GM21786 (cell line): ENCODE measurements around the gene SLC4A1.

Experiments used
- ATAC-seq: cut with Tn5 transposase; IDR thresholded peaks from one replicate; pipeline ENCODE4 v1.9.1; 2021; ENCODE audit not compliant: unreplicated experiment

Gene SLC4A1

DNA sequence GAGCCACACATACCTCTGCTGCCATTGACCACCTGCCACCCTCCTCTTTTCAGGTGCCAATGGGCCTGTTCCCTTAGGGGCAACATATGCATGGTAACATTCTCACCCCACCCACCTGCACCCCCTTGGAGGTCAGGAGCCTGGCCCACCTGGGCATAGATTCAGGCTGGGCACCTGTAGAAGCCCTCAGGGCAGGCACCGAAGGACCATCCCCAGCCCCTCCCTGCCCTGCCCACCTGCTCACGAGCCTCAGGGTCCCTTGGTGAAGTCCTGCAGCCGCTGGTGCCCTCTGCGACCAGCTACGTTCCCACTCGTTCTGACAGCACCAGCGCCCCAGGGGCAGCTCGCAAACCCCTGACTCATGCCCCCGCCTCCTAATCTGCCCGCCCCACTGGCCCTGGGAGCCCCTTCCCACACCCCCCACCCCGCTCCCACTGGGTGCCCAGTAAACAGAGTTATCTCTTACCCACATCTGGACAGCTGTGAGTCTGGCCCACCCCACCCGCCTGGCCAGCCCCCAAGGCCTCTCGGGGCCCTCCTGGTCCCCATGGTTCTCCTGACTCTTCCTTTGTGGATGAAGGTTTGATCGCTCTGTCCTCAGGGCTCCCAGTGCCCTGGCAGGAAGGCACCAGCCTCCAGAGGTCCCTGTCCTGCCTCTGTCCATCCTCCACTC is at the start of gene SLC4A1:
SLC4A1 (minus strand) TSS at position 318 of the 673 bp plus-strand sequence. CDS start 5,269 bp downstream, outside the sequence.
- ATAC-seq = no peak

DNA sequence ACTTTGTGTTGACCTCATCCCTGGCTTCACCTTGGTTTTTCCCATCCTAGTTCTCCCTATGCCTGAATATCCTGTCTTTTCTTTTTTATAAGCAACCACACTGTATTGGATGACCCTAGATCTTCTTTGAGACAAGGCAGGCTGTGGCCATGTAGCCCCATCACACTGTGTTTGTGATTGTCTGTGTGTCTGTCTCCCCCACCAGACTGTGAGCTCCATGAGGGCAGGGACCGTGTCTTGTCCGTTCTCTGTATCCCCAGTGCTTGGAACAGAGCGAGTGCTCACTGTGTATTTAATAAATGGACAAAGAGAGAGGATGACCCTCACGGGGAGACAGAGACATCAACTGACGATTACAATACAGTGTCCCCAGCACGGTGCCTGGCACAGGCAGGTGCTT is 49.6 kb upstream of the SLC4A1 start:
- no peak for ATAC-seq

DNA sequence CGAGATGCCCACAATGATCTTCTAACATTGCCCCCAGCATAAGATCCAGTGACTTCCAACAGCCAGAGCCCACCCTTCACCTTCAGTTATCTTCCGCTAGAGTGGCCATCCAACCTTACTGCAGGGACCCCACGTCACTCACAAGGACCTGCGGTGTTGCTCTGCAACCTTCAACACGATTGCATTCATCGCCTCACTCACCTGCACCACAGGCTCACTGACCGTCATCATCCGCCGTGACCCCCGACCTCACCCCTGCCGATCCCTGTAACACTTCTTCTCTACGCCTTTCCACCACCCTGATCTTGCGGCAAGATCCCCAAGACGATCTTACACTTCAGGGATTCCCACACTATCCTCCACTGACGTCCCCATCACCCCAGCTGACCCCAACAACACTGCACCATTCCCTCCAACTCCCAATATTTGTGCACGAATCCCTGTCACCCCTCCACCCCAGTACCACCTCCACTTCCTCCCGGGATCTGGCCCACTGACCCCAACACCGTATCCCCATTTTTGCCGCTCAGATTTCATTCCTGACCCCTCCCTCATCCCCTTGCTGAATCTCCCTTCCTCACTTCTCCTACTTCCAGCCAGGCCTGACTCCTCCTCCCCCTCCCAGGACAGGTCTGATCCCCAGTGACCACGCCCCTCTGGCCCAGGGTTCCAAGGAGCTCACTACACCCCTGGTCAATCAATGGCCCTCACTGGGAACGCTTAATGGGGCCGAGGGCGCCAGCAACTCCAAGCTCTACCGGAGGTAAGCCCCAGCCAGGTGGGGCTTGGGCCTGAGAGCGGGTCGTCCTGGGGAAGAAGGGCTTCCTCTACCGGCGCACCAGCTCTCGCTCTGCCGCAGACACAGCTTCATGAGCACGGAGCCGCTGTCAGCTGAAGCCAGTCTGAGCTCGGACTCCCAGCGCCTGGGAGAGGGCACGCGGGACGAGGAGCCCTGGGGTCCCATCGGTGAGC is 48.1 kb upstream of the SLC4A1 start:
- ATAC-seq = no peak

DNA sequence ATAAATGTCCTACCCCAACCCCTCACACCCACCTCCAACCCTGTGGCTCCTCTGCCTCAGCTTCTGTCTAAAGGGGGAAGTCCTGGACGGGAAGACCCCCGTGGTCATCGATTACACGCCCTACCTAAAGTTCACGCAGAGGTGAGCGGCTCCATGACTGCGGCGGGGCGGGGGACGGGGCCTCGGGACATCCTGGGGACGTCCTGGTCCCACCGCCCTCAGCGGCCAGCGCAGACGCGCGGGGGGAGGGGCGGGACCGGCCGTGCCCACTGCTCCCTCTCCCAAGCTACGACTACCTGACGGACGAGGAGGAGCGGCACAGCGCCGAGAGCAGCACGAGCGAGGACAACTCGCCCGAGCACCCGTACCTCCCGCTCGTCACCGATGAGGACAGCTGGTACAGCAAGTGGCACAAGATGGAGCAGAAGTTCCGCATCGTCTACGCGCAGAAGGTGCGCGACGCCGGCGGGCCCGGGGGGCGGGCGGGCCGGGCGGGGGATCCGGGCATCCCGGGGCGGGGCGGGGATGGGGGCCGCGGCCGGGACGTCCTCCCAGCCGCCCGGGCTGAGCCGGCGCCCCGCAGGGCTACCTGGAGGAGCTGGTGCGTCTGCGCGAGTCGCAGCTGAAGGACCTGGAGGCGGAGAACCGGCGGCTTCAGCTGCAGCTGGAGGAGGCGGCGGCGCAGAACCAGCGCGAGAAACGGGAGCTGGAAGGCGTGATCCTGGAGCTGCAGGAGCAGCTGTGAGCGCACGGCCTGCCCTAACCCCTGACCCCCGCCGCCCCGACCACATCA is 47.1 kb upstream of the SLC4A1 start:
- ATAC-seq = no peak

DNA sequence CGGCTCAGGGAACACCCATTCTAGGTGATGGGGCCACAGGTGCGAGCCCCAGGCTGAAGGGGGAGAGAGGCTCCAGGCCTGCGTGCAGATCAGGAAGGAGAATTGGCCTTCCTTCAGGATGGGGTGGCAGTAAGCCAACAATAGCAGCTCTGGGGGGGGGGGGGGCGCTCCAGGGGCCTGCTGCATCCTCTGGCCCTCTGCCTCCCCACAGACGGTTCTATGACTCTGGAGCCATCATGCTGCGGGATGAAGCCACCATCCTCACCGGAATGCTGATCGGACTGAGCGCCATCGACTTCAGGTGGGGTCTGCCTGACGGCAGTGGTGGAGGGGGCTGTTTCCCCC is 46.6 kb upstream of the SLC4A1 start:
- no peak for ATAC-seq

DNA sequence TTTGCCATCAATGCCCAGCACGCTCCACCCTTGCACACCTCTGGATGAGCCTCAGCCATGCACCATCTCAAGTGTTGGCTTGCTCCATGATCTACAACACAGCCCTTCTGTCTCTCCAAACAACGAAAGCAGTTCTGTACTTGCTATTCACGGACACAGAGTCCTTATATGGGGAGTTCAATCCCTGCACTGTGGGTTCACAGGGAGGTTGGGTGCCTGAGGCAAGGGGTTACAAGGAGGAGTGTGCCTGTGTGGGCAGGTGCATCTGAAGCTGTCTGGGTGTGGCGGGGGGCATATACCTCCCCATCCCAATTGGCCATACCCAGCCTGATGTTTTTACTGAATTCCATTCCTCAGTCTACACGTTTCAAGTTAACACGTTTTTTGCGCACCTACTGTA is 46.1 kb upstream of the SLC4A1 start:
- ATAC-seq = no peak

DNA sequence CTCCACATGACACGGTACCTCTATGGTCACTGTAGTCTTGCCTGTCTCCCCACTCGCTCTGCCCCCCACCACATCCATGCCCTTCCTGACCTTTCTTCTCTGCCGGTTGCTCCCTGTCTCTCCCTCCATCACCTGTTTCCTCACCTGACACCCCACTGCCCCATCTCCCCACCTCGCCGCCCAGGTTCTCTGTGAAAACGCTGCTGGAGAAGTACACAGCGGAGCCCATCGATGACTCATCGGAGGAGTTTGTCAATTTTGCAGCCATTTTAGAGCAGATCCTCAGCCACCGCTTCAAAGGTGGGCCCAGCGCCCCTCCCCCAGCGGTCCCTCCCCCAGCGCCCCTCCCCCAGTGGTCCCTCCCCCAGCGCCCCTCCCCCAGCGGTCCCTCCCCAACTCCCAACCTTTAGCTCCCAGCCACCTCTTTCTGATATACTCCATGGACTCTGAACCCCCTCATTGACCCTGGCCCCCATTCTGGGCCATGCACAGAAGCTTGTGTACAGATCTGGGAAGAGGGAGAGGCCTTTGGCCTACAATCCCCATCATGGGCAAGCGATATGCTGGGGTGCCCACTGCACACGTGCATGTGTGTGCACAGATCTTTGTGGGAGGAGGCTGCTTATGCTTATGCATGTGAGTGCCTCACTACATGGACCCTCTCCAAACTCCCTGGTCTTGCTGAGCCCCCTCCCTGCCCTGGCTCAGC is 44.6 kb upstream of the SLC4A1 start:
- no peak for ATAC-seq

DNA sequence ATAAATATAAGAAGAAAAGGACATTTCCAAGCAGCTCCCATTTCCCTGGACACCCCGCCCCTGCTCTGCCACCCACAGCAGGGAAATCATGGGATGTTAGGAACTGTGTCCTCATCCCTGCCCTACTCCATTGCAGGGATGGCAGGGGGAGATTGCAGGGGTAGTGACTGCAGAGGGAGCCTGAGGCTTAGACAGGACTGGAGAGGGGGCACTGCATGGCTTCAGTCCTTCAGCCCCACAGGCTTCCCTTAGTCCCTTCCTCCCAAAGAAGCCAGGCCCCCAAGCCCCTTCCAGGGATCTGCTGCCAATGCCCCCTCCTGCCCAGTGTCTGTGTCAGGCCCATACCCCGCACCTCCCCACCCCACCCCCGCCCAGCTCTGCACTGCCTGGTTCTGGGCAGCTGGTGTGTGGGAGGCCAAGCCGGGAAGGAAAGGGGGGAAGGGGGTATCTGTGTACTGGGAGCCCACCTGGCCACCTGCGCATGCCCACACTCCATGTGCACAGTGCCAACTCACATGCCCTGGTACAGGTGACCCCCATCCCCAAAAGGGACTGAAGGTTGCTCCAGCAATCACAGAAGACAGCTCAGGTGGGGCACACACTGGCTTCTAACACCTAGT is 43.7 kb upstream of the SLC4A1 start:
- ATAC-seq = no peak

DNA sequence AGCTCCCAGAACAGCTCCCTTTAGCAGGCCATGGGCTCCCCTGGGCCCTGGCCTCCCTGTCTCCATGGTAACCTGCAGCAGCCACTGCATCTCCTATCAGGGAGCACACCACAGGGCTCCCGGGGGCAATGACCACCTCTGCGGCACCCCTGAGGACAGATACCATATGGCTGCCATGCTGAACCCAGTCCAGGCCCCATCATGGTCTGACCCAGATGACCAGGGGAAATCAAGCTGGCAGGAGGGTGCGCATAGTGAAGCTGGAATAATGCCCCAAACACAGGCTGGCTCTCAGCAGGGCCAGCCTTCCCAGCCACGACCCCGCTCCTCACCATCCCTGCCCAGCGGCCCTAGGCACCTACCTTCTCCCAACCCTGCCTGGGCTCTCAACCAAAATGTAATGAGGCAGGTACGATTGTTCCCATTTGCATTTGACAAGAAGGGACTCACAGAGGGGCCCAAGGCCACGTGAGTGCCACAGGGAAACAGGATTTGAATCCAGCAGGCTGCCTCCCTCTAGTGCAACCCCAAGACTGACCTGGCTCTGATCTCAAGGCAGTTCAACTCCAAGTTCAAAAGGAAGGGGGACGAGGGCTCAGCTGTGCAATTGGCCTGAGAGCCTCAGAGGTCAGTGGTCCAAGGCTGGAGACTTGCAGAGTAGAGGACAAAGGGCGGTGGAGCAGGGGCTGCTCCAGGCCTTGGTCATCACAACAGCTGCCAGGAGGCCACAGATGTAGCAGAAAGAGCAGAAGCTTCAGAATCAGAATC is 42.9 kb upstream of the SLC4A1 start:
- no peak for ATAC-seq

DNA sequence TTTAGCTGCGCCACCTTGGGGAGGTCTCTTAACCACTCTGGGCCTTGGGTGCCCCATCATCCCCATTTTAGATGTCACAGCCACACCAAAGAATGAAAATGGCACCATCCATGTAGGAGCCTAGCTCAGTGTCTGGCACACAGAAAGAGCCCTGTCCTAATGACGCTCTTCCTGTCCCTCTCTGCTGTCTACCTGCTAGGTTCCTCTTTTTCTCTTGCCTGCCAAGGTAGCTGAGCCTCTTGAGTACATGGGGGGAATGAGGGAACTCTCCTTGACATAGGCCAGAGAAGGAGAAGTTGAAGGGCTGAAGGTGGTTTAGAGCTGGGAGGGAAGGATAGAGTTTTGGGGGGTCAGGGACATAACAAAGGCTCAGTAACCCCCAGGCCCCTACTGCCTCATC is 42.3 kb upstream of the SLC4A1 start:
- no peak for ATAC-seq

DNA sequence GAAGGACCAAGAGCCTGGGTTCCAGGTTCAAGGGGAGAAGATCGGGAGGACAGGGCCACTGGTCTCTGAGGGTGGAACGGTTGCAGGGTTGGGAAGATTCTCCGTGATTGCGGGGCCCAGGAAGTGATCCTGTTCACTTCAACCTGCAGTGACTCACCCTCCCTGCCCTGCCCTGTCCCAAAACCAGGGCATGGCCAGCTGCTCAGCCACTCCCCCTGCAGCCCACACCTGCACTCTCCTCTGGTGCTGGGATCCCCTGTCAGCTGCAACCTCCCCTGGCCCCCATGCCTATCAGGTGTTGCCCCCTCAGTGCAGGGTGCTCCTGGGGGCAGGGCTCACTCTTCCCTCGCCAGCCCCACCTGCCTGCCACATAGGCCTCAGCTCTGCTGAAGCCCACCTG is 41.5 kb upstream of the SLC4A1 start:
- no peak for ATAC-seq

DNA sequence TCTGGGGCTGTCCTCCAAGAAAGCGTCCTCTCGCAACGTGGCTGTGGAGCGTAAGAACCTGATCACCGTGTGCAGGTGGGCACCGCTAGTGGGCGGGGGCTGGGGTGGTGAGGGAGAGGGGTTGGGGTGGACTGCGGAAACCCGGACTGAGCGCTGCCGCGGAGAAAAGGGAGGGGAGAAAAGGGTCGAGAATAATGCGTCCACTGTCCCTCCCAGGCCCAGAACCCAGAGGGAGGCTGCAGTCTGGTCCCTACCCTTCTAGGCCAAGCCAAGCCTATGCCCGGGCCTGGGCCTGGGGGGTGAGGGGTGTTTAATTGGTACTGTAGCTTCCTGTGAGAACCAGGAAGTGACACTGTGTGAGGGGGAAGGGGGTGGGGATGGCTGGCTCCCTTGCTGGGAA is 40.9 kb upstream of the SLC4A1 start:
- no peak for ATAC-seq

DNA sequence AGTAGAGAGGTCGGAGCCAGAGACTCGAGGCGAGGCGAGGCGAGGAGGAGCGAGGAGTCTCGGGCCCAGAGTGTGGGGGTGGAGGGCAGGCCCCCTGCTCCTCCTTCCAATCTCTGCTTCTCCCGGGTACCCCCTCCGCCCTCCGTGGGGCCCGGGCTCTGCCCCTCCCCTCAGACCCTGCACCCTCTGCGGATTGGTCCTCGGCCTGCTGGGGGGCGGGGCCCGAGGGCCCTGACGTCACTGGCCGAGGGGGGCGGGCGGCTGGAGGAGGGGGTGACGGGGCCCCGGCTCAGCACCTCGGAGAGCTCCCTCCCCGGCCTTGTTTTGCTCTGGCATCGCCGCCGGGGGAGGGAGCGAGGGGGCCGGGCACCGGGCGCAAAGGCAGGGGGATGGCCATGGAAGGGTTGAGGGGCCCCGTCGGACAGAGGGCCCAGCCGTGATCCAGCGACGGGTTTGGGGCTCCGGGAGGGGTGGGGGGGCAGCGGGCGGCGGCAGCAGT is 40.4 kb upstream of the SLC4A1 start, which contains the start of gene RUNDC3A:
RUNDC3A (plus strand) TSS at position 282 of the 499 bp plus-strand sequence. CDS start 232 bp downstream, outside the sequence.
- no peak for ATAC-seq

DNA sequence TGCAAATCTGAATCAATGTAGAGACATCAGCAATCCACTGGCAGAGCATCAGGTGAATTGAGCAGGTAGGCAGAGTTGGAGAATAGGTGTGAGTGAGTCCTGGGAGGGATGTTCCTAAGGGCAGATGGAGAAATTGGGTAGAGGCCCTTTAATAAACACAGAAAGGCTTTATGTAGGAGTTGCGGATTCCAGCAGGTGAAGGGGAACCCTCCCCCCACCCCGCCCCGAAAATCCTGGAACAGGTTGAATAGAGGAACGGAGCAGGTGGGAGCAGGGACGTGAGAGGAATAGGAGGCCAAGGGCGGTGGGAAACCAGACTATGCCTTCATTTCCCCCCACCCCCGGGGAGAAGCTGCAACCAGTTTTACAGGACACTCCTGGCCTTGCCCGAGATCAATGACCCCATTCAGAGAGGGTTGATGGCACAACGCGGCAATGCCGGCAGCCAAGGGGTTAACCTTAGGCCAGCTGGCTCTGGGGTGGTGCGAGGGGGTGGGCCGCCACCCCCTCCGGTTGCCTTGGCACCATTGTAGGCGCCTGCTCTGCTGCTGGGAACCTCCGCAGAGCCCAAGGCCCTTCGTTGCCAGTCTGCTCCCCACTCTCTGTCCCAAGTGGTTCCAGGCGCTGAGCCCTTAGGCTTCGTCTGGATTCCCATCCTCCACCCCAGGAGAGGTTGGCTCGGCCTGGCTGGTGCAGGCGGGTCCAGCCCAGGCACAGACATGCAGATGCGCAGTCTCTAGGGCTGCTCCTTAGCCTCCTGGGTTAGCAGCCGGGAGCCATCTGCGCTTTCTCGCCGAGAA is 39.7 kb upstream of the SLC4A1 start:
- ATAC-seq = no peak

DNA sequence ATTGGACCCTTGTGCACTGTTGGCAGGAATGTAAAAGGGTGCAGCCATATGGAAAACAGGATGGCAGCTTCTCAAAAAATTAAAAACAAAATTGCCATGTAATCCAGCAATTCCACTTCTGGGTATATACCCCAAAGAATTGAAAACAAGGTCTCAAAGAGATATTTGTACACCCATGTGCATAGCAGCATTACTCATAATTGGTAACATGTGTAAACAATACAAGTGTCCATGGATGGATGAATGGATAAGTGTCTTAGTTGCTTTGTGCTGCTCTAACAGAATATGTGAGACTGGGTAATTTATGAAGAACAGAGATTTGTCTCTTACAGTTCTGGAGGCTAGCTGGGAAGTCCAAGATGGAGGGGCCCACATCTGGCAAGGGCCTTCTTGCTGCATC is 36.7 kb upstream of the SLC4A1 start:
- no peak for ATAC-seq

DNA sequence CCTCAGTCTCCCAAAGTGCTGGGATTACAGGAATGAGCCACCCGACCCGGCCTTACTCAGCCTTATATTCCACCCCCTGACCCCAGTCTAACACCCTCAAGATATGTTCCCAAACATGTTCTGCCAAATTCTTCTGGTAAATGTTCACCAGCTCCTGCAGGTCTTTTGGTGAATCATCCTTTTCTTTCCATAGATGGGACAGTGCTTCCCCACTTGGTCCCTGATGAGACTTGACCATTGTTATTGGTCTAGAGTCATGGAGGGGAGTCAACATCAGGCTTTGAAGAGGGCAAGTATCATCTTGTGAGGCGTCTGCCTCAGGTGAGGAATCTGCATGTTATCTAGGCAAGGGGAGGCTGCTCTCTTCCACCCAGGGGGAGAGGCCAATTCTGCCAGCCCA is 30.0 kb upstream of the SLC4A1 start:
- ATAC-seq = no peak

DNA sequence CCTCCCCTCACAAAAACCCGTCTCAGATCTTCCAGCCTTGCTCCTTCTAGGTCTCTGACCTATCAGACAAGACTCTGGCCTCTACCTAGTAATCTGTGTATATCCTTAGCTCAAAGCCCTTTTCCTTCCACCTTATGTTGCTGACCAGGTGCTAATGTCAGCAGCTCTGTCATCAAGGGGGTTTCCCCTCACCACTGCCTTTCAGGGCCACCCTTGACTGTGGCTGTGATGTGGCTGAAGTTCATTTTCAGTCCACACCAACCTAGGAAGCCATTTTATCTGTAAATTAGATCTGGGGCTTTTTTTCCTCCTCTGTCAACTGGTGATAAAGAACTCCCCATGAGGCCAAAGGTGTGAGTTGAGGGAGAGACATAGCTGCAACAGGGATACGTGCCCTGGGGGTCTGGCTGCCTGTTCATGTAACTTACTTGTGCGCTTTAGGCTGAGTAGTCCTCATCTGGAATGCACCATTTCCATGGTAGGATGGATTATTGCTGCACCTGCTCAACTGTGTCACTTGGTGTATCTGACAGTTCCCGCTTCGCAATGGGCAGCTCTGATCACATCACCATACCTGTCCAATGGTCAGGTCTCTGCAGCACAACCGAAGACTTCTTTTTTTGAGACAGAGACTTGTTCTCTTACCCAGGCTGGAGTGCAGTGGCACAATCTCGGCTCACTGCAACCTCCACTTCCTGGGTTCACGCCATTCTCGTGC is 25.7 kb upstream of the SLC4A1 start:
- no peak for ATAC-seq

DNA sequence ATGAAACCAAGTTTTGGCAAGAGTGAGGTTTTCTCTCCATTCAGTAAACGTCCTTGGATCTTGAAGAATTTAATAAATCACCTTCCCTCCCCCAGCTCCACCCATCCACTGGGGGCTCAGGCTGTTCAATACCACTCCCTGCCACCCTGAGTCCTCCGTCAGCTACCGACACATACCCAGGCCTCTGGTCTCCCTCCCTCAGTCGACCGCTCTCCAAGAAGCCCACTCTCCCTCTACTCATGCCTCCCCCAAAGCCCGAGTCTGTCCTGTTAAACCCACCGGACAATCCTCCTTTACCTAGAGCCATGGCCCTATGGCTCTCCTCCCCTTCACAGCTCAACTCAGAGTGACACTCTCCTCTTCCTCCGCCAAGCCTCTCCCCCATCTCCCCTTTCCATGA is 19.7 kb upstream of the SLC4A1 start:
- no peak for ATAC-seq
